ENCODE measurements around the gene CECR2. TPM values are rescaled to one million over a fixed set of nuclear protein-coding genes. Genes with fewer than 3 reads are reported as not detected.
A peak's percentile ranks its signal among the peaks of the same experiment; 100 is the strongest.

Gene CECR2
- total and polyA plus RNA-seq, 4 donors, result 1.1 to 14.5 (median 7.7) TPM

- H3K27ac ChIP-seq (ENCODE audit: low read depth in 1 of 2, low read length in 1 of 2), result no peak overlapping the region
- H3K4me1 ChIP-seq (ENCODE audit: control insufficient read depth in 5 of 5, insufficient read depth in 5 of 5, low read length in 5 of 5), result peaks cover 0 to 14% (median 8%) of the 10 kb centered on the region in 5 donors
- H3K36me3 ChIP-seq (ENCODE audit: control insufficient read depth in 4 of 4, insufficient read depth in 4 of 4, low read length in 4 of 4), result no peaks in the 10 kb centered on the region
- WGBS, 2 donors, result 77 to 89% methylated on average over 7 of the region's 7 CpGs
- DNase-seq (peak in 1 of 3 donors; percentile 56), ATAC-seq (ENCODE audit: insufficient read depth, low FRiP score) (no peak)
- no peak for TF ChIP-seq CTCF (IDR thresholded peaks at IDR 0.05; ENCODE audit: control extremely low read depth, extremely low read depth)
- no peaks in the 10 kb centered on the region for H3K27me3 ChIP-seq (ENCODE audit: control insufficient read depth in 3 of 3, insufficient read depth in 3 of 3, low read length in 2 of 3)
- H3K4me3 ChIP-seq, result no peak overlapping the region
- peaks cover 0 to 9% (median 3%) of the 10 kb centered on the region in 4 donors for H3K9me3 ChIP-seq (ENCODE audit: control insufficient read depth in 4 of 4, insufficient read depth in 3 of 4, low read length in 3 of 4)
- H3K9ac ChIP-seq (ENCODE audit: insufficient read depth in 1 of 2, low read length in 2 of 2), result no peak overlapping the region
Observed at GRCh38 chr22:17384612-17385330, 15.5 kb downstream of the CECR2 start.

- Histone ChIP-seq H3K27me3 (ENCODE audit: control insufficient read depth in 3 of 3, insufficient read depth in 3 of 3, low read length in 2 of 3) (no peaks in the 10 kb centered on the region), H3K9me3 (ENCODE audit: control insufficient read depth in 4 of 4, insufficient read depth in 3 of 4, low read length in 3 of 4) (peaks cover 0 to 9% (median 3%) of the 10 kb centered on the region in 4 donors), H3K4me1 (ENCODE audit: control insufficient read depth in 5 of 5, insufficient read depth in 5 of 5, low read length in 5 of 5) (no peaks in the 10 kb centered on the region), H3K27ac (ENCODE audit: low read depth in 1 of 2, low read length in 1 of 2) (no peak overlapping the region), H3K4me3 (no peak overlapping the region), H3K36me3 (ENCODE audit: control insufficient read depth in 4 of 4, insufficient read depth in 4 of 4, low read length in 4 of 4) (no peaks in the 10 kb centered on the region), H3K9ac (ENCODE audit: insufficient read depth in 1 of 2, low read length in 2 of 2) (no peak overlapping the region)
- DNase-seq, result no peak
- no peak for ATAC-seq (ENCODE audit: insufficient read depth, low FRiP score)
- no peak for TF ChIP-seq CTCF (IDR thresholded peaks at IDR 0.05; ENCODE audit: control extremely low read depth, extremely low read depth)
- 79 to 81% methylated on average over 9 of the region's 9 CpGs for WGBS, 2 donors
Observed at GRCh38 chr22:17387356-17387755, 18.1 kb downstream of the CECR2 start.

- TF ChIP-seq CTCF (IDR thresholded peaks at IDR 0.05; ENCODE audit: control extremely low read depth, extremely low read depth), result no peak
- Histone ChIP-seq H3K36me3 (ENCODE audit: control insufficient read depth in 4 of 4, insufficient read depth in 4 of 4, low read length in 4 of 4) (no peaks in the 10 kb centered on the region), H3K9me3 (ENCODE audit: control insufficient read depth in 4 of 4, insufficient read depth in 3 of 4, low read length in 3 of 4) (peaks cover 0 to 9% (median 3%) of the 10 kb centered on the region in 4 donors), H3K4me1 (ENCODE audit: control insufficient read depth in 5 of 5, insufficient read depth in 5 of 5, low read length in 5 of 5) (no peaks in the 10 kb centered on the region), H3K9ac (ENCODE audit: insufficient read depth in 1 of 2, low read length in 2 of 2) (no peak overlapping the region), H3K27ac (ENCODE audit: low read depth in 1 of 2, low read length in 1 of 2) (no peak overlapping the region), H3K27me3 (ENCODE audit: control insufficient read depth in 3 of 3, insufficient read depth in 3 of 3, low read length in 2 of 3) (no peaks in the 10 kb centered on the region), H3K4me3 (no peak overlapping the region)
- ATAC-seq (ENCODE audit: insufficient read depth, low FRiP score) (no peak), DNase-seq (no peak)
- WGBS, 2 donors, result 90 to 94% methylated on average over 10 of the region's 10 CpGs
Observed at GRCh38 chr22:17388235-17388634, 19.0 kb downstream of the CECR2 start.
